ENCODE data around the gene CLHC1. TPM values are rescaled to one million over a fixed set of nuclear protein-coding genes. Genes with fewer than 3 reads are reported as not detected.
A peak's percentile ranks its signal among the peaks of the same experiment; 100 is the strongest.

CLHC1 gene
- total and polyA plus RNA-seq, 2 experiments from 2014 or later: 1.3 to 5.6 TPM

DNA sequence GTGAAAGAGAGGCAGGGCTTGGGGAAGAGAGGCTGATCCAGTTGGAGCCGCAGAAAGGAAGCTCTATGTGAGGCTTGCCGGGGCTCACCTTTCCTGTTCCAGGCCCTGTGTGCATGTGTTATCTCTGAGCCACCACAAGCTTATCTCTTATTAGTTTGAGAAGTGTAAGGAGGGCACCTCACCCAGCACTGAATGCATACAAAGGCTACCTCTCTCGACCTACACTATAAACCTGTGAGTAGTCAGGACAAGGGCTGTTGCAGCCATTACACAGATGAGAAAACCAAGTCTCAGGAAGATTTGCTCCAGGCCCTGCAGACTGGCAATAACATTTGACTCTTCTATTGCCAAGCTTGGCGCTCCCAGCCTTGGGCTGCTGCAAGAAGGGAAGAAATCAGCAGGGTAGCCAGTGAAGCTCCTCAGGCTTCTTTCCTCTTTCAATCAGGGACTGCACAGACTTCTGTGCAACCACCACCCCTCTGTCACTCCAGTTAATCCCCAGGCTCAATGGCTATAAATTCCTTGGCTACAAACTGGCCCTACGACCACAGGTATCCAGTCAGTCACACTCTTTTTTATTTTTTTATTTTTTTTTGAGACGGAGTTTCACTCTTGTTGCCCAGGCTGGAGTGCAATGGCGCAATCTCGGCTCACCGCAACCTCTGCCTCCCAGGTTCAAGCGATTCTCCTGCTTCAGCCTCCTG lies 73.8 kb downstream of the CLHC1 start:
- peak overlapping the region; percentile 59 for H3K4me2 ChIP-seq (ENCODE audit: unreplicated experiment)
- in situ Hi-C loops (cut with MboI): no loop called here
- no peaks in the 10 kb centered on the region for H3K36me3 ChIP-seq (ENCODE audit: low read depth)
- no peak overlapping the region for H3K9ac ChIP-seq
- 0 out of 2 replicates have a peak, but pooled peaks cover 8% of the 10 kb centered on the region for H3K79me2 ChIP-seq (ENCODE audit: insufficient read depth)
- H3K27ac ChIP-seq: peak overlapping the region; percentile 31
- peaks cover 74% of the 10 kb centered on the region for H3K4me1 ChIP-seq (ENCODE audit: insufficient read depth)
- H3K27me3 ChIP-seq (replicated peaks; ENCODE audit: insufficient read depth): no peaks in the 10 kb centered on the region
- no peaks in the 10 kb centered on the region for H3K9me2 ChIP-seq (ENCODE audit: insufficient read depth)
- WGBS, 2 experiments (ENCODE audit: low coverage in 1 of 2, low lambda C conversion rate in 2 of 2, missing lambda C conversion rate in 2 of 2): 81 to 88% methylated on average over 9 to 10 of the region's 10 CpGs
- TF ChIP-seq EZH2 (IDR thresholded peaks at IDR 0.05; ENCODE audit: insufficient read depth, poor library complexity, severe bottlenecking): no peak
- TF ChIP-seq EZH2phosphoT487 (IDR thresholded peaks at IDR 0.05; ENCODE audit: insufficient read depth, low read depth): no peak
- no peaks in the 10 kb centered on the region for H4K20me1 ChIP-seq (ENCODE audit: insufficient read depth)
- no peak for DNase-seq
- no peak overlapping the region for H3K4me3 ChIP-seq
- no peaks in the 10 kb centered on the region for H3K9me3 ChIP-seq (ENCODE audit: low read depth)
- H2AFZ ChIP-seq: no peak overlapping the region
- H3F3A ChIP-seq (ENCODE audit: insufficient read depth): peaks cover 62% of the 10 kb centered on the region

DNA sequence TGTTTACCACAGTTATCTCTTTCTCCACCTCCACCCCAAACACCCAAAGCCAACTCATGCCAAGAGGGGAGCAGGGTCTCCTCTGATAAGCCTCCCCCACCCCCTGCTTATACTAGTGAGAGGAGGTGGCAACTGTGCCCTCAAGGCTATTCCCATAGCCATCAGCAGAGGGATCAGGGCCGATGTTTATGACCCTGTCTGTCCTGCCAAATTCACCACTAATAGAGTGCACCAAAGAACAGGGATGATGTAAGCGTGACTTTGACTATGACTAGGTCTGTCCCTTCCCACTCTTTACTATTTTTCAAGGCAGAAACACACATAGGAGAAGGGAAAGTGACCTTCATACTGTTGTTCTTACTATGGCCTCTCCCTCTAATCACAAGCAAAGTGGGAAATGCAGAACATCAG lies 74.6 kb downstream of the CLHC1 start:
- peak; percentile 91 for DNase-seq
- no peak overlapping the region for H3K9ac ChIP-seq
- H3K4me3 ChIP-seq: no peak overlapping the region
- no peaks in the 10 kb centered on the region for H3K36me3 ChIP-seq (ENCODE audit: low read depth)
- 4 to 8% methylated on average over 2 of the region's 2 CpGs for WGBS, 2 experiments (ENCODE audit: low coverage in 1 of 2, low lambda C conversion rate in 2 of 2, missing lambda C conversion rate in 2 of 2)
- peak overlapping the region; percentile 74 for H3K4me2 ChIP-seq (ENCODE audit: unreplicated experiment)
- H3K9me3 ChIP-seq (ENCODE audit: low read depth): no peaks in the 10 kb centered on the region
- in situ Hi-C loops (cut with MboI): no loop called here
- H3K9me2 ChIP-seq (ENCODE audit: insufficient read depth): no peaks in the 10 kb centered on the region
- H3K4me1 ChIP-seq (ENCODE audit: insufficient read depth): peaks cover 68% of the 10 kb centered on the region
- 0 out of 2 replicates have a peak, but pooled peaks cover 8% of the 10 kb centered on the region for H3K79me2 ChIP-seq (ENCODE audit: insufficient read depth)
- TF ChIP-seq EZH2 (IDR thresholded peaks at IDR 0.05; ENCODE audit: insufficient read depth, poor library complexity, severe bottlenecking) (no peak), EZH2phosphoT487 (IDR thresholded peaks at IDR 0.05; ENCODE audit: insufficient read depth, low read depth) (no peak)
- no peak overlapping the region for H2AFZ ChIP-seq
- H4K20me1 ChIP-seq (ENCODE audit: insufficient read depth): no peaks in the 10 kb centered on the region
- peak overlapping the region; percentile 63 for H3K27ac ChIP-seq
- peaks cover 54% of the 10 kb centered on the region for H3F3A ChIP-seq (ENCODE audit: insufficient read depth)
- H3K27me3 ChIP-seq (replicated peaks; ENCODE audit: insufficient read depth): no peaks in the 10 kb centered on the region

DNA sequence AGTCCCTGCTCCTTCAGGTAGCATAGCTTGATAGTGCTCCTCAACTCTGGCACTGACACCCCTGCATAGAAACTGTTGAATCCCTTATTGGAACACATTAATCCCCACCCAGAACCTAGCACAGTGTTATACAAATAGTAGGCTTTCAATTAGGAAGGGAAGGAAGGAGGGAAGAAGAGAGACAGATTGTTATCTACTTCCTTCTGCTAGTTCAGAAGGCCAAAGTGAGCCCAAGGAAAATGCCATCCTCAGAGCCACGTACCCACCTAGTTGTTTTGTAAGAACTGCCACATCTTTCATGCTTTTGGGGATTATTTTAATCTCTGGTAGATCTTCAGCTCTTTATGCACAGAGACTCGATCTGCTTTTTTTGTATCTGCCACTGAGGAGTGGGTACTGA lies 75.1 kb downstream of the CLHC1 start:
- no peaks in the 10 kb centered on the region for H3K36me3 ChIP-seq (ENCODE audit: low read depth)
- peak overlapping the region; percentile 74 for H3K4me2 ChIP-seq (ENCODE audit: unreplicated experiment)
- peaks cover 68% of the 10 kb centered on the region for H3K4me1 ChIP-seq (ENCODE audit: insufficient read depth)
- H3K9ac ChIP-seq: 0 out of 2 replicates have a peak overlapping the region, but pooled peaks have one; percentile 12
- H3K27ac ChIP-seq: peak overlapping the region; percentile 63
- TF ChIP-seq EZH2 (IDR thresholded peaks at IDR 0.05; ENCODE audit: insufficient read depth, poor library complexity, severe bottlenecking): no peak
- TF ChIP-seq EZH2phosphoT487 (IDR thresholded peaks at IDR 0.05; ENCODE audit: insufficient read depth, low read depth): no peak
- H2AFZ ChIP-seq: no peak overlapping the region
- H3K9me2 ChIP-seq (ENCODE audit: insufficient read depth): no peaks in the 10 kb centered on the region
- DNase-seq: no peak
- no peaks in the 10 kb centered on the region for H3K9me3 ChIP-seq (ENCODE audit: low read depth)
- no peaks in the 10 kb centered on the region for H4K20me1 ChIP-seq (ENCODE audit: insufficient read depth)
- H3F3A ChIP-seq (ENCODE audit: insufficient read depth): peaks cover 49% of the 10 kb centered on the region
- WGBS, 2 experiments (ENCODE audit: low coverage in 1 of 2, low lambda C conversion rate in 2 of 2, missing lambda C conversion rate in 2 of 2): 54 to 62% methylated on average over 2 of the region's 2 CpGs
- H3K27me3 ChIP-seq (replicated peaks; ENCODE audit: insufficient read depth): no peaks in the 10 kb centered on the region
- in situ Hi-C loops (cut with MboI): no loop called here
- peak overlapping the region; percentile 40; the same call in 1 of the 2 replicates for H3K4me3 ChIP-seq
- 0 out of 2 replicates have a peak, but pooled peaks cover 8% of the 10 kb centered on the region for H3K79me2 ChIP-seq (ENCODE audit: insufficient read depth)

DNA sequence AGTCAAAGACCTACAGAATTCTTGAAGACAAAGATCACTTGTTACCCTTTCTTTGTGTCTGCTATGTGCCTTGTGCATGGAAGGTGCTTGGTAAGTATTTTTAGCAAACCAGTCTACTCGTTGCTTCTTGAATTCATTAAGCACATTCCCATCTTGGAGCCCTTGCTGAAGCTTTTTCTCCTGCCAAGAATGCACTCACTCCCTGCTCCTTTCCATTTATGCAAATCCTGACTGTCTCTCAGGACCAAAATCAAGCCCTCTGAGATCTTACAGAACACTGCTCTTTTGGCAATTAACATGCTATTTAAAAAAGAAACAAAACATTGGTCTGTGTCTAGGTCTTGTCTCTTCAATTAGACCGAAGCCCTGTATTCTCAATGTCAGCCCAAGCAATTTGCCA lies 75.8 kb downstream of the CLHC1 start:
- peak overlapping the region; percentile 63 for H3K27ac ChIP-seq
- H3F3A ChIP-seq (ENCODE audit: insufficient read depth): peaks cover 44% of the 10 kb centered on the region
- no peaks in the 10 kb centered on the region for H3K27me3 ChIP-seq (replicated peaks; ENCODE audit: insufficient read depth)
- H3K9ac ChIP-seq: peak overlapping the region; percentile 12
- peak overlapping the region; percentile 74 for H3K4me2 ChIP-seq (ENCODE audit: unreplicated experiment)
- H4K20me1 ChIP-seq (ENCODE audit: insufficient read depth): no peaks in the 10 kb centered on the region
- no peaks in the 10 kb centered on the region for H3K9me2 ChIP-seq (ENCODE audit: insufficient read depth)
- TF ChIP-seq EZH2phosphoT487 (IDR thresholded peaks at IDR 0.05; ENCODE audit: insufficient read depth, low read depth) (no peak), EZH2 (IDR thresholded peaks at IDR 0.05; ENCODE audit: insufficient read depth, poor library complexity, severe bottlenecking) (no peak)
- 0 out of 2 replicates have a peak, but pooled peaks cover 8% of the 10 kb centered on the region for H3K79me2 ChIP-seq (ENCODE audit: insufficient read depth)
- WGBS, 2 experiments (ENCODE audit: low coverage in 1 of 2, low lambda C conversion rate in 2 of 2, missing lambda C conversion rate in 2 of 2): 6 to 8% methylated on average over 2 of the region's 2 CpGs
- no peaks in the 10 kb centered on the region for H3K36me3 ChIP-seq (ENCODE audit: low read depth)
- in situ Hi-C loops (cut with MboI): no loop called here
- peak overlapping the region; percentile 40; the same call in 1 of the 2 replicates for H3K4me3 ChIP-seq
- no peak overlapping the region for H2AFZ ChIP-seq
- H3K4me1 ChIP-seq (ENCODE audit: insufficient read depth): peaks cover 67% of the 10 kb centered on the region
- DNase-seq: peak; percentile 55
- H3K9me3 ChIP-seq (ENCODE audit: low read depth): no peaks in the 10 kb centered on the region

Measured in GM23248 (cell line).